GM18868 (cell line): ENCODE data around the gene ZNF785.
A peak's percentile ranks its signal among the peaks of the same experiment; 100 is the strongest.
"Not testable (repeated sequence)": the region's sequence is repeated elsewhere in the genome, so short reads cannot be mapped to it uniquely, and the experiment has no call there.

ENCODE experiments used
- ATAC-seq: cut with Tn5 transposase; IDR thresholded peaks from one replicate; pipeline ENCODE4 v1.9.1; 2021; ENCODE audit warnings: mild to moderate bottlenecking, moderate library complexity; ENCODE audit not compliant: unreplicated experiment

The ZNF785 gene

DNA sequence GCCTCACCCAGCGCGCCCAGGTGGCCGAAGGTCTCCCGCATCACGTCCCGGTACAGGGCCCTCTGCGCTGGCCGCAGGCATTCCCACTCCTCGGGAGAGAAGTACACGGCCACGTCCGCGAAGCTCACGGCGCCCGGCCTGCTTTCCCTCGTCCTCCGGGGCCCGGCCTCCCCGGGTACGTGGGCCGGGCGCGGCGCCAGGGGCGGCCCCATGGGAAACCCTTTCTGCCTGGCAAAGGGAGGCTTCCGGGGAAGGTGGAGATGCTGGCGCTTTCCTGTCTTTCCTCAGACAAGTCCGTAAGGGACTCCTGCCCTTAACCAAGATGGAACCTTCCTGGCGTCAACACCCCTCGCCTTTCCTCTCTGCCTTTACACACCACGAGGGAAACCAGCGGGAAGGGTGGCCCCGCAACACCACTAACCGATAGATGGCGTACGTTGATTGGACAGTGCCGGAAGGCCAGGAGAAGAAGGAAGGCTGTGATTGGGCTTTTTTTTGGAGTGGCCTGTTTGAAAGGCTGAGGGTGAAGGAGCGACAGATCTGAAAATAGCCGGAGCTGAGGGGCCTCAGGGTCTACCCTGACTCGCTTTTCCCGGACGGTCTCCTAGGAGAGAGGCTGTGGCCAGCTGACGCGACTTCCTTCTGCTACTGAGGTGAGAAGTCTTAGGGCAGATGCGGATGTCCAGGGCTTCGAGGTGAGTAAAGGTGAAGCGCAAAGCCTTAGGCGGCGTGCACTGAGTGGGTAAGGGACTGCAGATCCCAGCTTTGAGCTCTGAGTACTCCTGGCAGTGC, at the start of gene ZNF785:
ZNF785 (minus strand) TSS at position 298 of the 792 bp plus-strand sequence; CDS start at position 212, 86 bp downstream.
- ATAC-seq = peak; percentile 92

DNA sequence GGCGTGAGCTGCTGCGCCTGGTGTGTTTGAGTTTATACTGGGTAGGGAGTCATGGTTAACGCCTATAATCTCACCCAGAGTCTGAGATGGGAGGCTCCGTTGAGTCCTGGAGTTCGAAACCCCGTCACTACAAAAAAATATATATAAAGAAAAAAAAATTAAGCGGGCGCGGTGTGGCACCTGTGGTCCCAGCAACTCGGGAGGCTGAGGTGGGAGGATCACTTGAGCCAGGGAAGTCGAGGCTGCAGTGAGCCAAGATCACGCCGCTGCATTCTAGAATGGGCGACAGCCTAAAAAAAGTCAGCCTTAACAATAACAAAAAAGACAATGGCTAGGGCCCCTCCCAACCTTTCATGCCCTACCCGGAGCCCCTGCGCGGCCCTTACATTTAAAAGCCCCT, 48.0 kb upstream of the ZNF785 start:
- ATAC-seq = no peak

DNA sequence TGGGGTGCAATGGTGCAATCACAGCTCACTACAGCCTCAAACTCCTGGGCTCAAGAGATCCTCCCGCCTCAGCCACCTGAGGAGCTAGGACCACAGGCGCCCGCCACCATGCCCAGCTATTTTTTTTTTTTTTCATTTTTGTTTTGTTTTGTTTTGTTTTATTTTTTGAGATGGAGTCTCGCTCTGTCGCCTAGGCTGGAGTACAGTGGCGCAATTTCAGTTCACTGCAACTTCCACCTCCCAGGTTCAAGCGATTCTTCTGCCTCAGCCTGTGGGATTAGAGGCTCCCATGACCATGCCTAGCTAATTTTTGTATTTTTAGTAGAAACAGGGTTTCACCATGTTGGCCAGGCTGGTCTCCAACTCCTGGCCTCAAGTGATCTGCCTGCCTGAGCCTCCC, 47.0 kb upstream of the ZNF785 start:
- ATAC-seq = not testable (repeated sequence)

DNA sequence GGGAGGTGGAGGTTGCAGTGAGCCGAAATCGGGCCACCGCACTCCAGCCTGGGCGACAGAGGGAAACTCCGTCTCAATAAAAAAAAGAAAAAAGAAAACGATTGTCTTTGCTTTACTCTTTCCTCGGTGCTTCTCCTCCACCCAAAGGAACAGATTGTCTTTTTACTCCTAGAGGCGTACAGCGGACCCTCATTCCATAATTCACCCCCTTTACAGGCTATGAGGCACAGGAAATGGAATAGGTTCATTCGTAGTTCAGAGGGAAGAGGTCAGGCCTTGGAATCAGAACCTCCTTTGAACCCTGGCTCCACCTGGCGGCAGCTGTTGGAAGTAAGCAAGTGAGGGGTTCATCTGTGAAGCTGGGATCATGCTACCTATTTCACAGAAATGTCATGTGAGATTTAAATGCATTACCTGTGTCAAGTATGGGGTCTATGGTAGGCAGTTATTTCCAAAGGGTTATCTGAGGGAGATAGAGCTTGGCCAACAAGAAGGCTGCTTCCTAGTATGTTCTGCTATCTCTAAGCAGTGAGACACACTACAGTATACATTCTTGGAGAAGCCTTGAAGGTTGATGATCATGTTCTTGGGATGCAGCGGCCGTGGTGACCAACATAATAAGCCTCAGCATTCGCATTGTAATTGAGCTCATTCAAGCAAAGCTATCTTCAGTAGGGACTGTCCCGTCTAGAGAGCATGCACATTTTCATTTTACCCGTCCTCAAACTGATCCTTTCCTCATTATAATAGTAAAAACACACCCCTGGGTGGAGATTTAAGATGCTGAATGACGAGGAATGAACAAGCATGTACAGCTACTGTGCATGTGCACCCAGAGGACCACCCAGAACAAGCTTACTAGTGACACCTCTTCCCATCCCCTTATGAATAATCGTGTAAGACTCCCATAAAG, 43.4 kb upstream of the ZNF785 start:
- ATAC-seq = no peak

DNA sequence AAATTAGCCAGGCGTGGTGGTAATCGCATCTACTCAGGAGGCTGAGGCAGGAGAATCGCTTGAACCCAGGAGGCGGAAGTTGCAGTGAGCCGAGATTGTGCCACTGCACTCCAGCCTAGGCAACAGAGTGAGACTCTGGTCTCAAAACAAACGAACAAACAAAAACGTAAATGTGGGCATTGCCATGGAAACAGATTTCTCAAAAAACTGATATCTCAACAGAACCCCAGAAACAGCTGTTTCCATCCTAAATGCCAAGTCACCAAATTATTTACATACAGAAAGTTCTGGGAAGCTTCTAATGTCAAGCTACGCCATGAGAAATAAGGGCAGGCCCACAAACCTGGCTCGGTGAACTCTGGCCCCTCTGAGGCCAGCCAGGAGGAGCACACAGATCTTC, 40.7 kb upstream of the ZNF785 start:
- ATAC-seq = no peak

DNA sequence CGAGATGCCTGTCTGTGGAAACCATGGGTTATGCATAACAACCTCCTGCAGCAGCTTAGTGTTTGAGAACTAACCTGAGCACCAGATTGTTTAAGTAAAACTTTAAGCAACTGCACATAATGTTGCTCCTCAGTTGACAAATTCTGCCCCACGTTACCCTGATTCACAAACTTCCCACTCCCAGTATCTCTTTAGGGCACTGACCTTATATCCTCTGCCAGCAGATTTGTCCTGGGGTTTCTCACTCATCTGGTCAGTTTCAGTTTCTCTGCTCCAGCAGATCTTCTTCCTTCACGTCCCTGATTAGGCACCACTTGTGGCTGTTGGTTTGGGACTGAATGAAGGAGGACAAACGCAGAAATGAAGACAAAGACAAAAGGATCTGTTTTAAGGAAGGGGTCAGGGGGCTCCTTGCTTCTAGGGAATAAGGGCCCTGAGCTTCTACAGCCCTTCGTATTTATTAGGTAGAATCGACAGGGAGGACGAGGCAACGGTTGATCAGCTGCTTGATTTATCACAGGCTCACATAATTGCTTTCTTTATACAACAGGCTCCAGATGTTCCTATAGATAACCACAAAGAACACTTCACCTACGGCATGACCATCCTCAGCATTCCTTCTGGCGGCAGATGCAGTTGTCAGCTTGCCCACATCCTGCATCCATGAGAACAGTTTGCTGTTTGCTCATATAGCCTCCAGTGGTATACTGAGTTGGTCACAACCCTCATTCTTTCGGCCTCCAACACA, 38.2 kb upstream of the ZNF785 start:
- ATAC-seq = no peak

DNA sequence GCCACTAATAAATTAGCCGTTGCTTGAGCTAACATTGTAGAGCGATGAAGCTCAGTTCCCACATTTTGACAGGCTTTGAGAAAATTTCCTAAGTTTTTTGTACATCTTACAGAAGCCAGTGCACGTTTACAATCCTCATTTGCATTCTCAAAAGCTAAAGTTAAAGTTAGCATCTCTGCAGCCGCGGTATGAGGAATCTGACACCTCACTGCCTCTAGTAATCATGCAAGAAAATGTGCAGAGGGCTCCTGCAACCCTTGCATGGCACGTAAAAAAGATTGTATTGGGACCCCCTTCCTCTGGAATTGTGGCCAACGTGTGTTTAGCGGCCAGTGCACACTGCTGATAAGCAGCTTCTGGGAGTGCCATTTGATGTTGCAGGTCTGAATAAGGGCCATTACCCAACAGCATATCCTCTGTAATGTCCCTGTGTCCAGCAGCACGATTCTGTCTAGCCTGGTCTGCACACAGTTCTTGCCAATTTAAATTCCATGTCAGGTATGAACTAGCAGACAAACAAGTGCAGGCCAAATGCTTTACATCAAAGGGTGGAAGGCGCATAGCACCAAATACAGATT, 37.0 kb upstream of the ZNF785 start:
- no peak for ATAC-seq

DNA sequence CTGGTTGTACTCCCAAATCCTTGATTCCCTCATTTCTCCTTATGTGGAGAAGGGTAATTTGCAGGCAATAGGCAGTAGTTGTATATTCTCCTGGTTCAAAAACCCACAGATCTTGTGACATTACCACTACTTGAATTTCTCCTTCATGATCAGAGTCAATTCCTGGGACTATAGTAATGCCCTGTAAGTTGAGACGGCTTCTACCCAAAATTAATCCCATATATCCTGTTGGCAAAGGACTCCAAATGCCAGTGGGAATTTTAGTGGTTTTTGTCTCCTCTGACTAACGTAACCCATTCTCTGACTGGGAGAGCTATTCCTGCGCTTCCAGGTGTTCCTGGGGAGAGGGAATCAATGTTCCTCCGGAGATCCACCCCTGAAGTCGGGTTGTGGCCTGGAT, 36.3 kb upstream of the ZNF785 start:
- no peak for ATAC-seq

DNA sequence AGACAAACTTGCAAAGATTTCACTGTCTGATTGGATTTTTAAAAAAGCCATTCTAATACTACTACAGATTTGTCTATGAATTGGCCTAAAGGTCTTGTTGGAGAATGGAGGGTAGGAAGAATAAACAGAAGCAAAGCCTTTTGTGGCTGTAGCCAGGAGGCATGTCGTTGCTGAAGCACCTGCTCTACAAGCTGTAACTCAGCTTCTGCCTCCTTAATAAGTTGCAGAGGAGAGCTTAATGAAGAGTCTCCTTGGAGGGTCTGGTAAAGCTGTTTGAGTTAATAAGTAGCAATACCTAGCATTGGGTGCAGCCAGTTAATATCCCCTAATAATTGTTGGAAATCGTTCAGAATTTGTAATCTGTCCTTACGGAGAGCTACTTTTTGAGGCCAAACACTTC, 34.7 kb upstream of the ZNF785 start:
- no peak for ATAC-seq

DNA sequence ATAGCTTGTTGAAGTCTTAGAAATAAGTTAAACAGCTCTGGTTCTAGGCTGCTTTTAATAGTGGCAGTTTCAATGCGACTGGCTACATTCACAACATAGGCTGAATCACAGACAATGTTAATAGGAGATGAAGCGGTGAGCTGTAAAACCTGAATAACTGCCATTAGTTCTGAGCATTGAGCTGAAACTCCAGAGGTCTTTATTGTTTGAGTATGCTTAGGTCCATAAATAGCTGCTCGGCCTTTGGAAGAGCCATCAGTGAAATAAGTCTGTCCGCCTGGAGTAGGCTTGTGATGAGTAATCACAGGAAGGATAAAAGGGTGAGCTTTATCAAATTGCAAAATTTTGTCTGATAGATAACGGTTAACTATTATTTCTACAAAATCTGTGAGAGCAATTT, 34.1 kb upstream of the ZNF785 start:
- no peak for ATAC-seq

DNA sequence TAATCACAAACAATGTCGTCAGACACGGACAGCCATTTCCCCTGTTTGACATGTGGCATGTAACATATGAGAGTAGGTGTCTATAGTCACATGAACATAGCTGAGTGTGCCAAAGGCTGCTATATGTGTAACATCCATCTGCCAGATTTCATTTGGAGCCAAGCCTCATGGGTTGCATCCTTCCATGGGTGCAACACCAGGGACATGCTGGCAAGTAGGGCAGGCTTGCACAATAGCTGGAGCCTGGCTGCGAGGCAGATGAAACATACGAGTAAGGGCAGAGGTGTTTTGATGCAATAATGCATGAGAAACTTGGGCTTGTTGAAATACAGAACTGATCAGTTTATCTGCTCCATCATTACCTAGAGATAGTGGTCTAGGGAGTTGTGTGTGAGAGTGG, 33.7 kb upstream of the ZNF785 start:
- no peak for ATAC-seq

DNA sequence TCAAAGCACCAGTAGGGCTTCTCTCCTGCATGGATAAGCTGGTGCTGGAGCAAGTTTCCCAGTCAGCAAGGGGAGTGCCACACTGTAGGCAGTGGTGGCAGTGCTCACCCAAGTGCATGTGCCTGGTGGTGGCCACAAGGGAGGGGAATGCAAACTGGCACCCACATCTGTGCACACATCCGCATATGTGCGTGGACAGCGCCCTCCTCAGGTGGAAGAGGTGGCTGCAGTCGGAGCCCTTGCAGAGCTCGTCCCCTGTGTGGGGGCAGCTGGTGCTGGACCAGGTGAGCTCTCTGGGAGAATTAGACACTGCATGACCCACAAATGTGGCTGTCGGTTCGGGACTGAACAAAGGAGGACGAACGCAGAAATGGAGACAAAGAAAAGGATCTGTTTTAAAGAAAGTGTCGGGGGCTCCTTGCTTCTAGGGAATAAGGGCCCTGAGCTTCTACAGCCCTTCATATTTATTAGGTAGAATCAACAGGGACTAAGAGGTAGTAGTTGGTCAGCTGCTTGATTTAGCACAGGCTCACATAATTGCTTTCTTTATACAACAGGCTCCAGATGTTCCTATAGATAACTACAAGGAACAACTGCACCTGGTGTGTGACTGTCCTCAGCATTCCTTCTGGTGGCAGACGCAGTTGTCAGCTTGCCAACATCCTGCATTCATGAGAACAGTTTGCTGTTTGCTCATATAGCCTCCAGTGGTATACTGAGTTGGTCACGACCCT, 30.0 kb upstream of the ZNF785 start:
- no peak for ATAC-seq

DNA sequence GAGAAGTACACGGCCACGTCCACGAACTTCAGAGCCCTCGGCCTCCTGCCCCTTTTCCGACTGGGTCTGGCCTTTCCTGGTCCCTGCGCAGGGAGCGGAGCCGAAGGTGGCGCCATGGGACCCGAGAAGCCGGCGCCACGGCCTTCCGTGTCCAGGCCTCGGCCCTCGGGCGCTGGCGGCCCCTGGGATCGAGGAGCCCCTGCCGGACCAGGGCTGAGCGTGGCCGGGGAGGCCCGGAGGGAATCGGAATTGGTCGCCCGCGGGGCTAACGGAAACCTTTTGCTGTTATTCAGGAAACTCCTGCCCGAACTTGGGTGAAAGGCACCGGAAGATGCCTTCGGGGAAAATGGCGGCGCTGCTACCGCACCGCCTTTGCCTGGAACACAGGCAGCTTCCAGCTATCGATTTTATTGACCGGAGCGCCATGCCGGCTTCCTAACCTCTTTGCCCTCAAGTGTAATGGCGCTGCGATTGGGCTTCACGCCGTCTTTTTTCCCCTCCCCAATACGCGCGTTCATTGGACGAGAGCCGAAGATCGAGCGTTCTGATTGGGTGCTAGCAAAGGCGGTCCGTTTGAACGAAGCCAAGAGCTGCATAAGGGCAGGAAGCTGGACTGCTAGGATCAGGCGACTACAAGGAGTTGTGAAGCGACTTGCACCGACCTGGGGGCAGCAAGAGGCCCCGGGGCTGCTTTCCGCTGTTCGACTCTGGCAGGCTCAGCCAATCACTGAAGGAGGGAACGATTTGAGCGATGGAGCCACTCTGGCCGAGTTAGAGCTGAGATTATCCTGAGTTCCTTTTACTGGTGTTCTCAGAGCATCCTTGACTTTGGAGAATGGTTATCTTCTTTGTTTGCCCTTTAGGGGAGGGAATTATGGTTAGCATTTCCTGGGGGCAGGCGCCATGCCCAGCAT, 24.7 kb upstream of the ZNF785 start, which contains the start of gene ZNF689:
ZNF689 (minus strand) TSS at position 464 of the 914 bp plus-strand sequence; CDS start at position 116, 348 bp downstream.
- peak; percentile 93 for ATAC-seq

DNA sequence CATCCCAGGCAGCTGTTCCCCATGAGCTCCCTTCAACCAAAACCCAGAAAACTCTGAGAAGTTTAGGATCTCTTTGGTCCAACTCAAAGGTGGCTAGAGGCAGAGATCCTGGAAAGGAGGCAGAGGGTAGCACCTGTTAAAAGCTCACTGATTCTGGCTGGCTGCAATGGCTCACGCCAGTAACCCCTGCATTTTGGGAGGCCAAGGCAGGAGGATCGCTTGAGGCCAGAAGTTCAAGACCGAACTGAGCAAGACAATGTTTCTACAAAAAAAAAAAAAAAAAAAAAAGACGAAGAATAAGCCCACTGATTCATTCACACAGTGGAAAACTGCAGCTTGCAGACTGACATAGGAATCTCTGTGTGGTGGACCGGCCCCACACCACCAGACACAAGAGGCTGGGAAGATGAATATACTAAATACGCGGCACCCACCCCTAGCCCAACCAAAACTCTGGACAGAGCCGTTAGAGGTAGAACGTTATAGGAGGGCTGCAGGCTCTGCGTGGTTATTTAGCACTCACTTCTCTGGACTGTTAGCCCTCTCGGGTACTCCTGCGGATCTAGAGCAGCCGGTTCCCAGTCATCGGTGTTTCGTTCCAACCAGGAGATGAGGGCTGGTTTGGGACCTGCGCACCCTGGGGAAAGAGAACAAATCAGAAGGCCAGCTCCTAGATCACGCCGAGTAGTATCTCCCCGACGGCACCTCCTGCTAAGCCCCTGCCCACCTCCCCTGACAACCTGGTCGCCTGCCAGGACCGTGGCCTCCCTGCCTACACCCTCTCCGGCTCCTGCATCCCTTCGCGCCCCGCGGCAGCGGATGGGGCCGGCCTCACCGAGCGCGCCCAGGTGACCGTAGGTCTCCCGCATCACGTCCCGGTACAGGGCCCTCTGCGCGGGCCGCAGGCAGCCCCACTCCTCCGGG, 23.8 kb upstream of the ZNF785 start:
- peak; percentile 8 for ATAC-seq

DNA sequence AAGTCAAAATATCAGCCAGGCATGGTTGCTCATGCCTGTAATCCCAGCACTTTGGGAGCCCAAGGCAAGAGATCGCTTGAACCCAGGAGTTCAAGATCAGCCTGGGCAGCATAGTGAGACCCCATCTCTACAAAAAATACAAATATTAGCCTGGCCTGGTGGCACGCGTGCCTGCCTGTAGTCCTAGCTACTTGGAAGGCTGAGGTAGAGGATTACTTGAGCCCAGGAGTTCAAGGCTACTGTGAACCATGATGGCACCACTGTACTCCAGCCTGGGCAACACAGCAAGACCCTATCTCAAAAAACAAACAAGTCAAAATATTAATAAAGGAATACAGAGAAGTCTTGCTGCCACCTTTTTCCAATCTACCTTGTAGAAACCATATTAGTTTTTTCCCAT, 20.5 kb upstream of the ZNF785 start:
- no peak for ATAC-seq

DNA sequence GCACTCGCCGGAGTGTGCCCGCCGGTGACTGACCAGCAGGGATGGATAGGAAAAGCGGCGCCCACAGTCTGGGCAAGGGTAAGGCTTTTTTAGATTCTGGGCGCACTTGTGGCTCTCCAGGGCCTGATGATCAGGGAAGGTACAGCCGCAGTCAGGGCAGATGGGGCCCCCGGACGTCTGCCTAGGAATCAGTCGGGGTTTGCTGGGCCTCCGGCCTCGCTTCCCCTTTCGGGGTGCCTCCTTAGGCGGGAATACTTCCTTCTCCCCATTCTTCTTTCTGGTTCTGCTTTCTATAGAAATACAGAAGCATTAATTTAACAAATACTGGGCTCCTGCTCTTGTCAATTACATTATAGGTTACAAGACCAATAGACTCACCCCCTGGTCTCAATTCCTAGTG, 19.7 kb upstream of the ZNF785 start:
- no peak for ATAC-seq

DNA sequence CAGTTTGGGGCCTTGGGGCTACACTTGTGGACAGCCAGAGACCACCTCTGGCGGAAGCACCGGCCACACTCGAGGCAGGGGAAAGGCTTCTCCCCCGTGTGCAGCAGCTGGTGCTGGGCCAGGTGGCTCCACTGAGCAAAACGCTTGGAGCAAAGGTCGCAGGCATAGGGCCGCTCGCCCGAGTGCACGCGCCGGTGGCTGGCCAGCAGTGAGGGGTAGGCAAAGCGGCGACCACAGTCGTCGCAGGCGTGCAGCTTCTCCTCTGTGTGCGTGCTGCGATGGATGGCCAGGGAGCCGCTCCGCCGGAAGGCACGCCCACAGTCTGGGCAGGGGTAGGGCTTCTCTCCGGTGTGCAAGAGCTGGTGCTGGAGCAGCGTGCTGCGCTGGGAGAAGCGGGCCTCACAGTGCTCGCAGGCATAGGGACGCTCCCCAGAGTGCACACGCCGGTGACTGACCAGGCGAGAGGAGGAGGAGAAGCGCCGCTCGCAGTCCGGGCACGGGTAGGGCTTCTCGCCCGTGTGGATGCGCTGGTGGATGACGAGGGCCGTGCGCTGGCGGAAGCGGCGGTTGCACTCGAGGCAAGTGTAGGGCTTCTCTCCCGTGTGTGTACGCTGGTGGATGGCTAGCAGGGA, 18.9 kb upstream of the ZNF785 start:
- ATAC-seq = no peak

DNA sequence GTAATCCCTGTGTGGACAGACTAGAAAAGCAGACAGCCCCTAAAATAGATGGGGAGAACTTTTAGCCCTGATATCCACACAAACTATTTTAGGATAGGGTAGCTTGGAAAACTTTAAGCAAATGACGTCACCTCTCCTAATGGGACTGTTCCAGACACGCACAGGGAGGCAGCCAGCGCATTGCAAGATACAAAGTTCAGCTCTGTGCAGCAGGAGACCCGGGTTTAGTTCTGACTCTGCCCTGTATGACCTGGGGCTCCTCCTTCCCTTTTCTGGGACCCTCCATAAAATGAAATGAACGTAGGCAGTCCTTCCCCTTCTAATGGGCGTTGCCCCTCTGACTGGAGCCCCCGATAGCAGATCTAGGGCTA, 18.4 kb upstream of the ZNF785 start:
- ATAC-seq = no peak
